HG02885 (cell line): ENCODE results near the gene DNAI7.

Experiments
- ATAC-seq: cut with Tn5 transposase; IDR thresholded peaks from one replicate; pipeline ENCODE4 v1.9.1; 2021; ENCODE audit warnings: mild to moderate bottlenecking; ENCODE audit not compliant: unreplicated experiment, poor library complexity

The DNAI7 gene

GRCh38 chr12:25186038-25186787, 8.7 kb downstream of the DNAI7 start:
- ATAC-seq: peak; percentile 79

- ATAC-seq: no peak
Observed at GRCh38 chr12:25184132-25184531, 10.8 kb downstream of the DNAI7 start.

GRCh38 chr12:25182765-25183164, 12.2 kb downstream of the DNAI7 start:
- ATAC-seq: no peak

- ATAC-seq: no peak
Observed at GRCh38 chr12:25162866-25163265, 32.1 kb downstream of the DNAI7 start.

GRCh38 chr12:25156061-25156460, 38.9 kb downstream of the DNAI7 start:
- ATAC-seq: no peak

GRCh38 chr12:25155022-25155576, 39.9 kb downstream of the DNAI7 start:
- peak; percentile 55 for ATAC-seq

GRCh38 chr12:25152055-25152454, 42.9 kb downstream of the DNAI7 start:
- ATAC-seq: no peak

GRCh38 chr12:25151476-25151875, 43.5 kb downstream of the DNAI7 start:
- no peak for ATAC-seq

GRCh38 chr12:25146686-25147085, 48.3 kb downstream of the DNAI7 start:
- ATAC-seq: no peak

- no peak for ATAC-seq
Observed at GRCh38 chr12:25135531-25136154, 59.3 kb downstream of the DNAI7 start.

- ATAC-seq: no peak
Observed at GRCh38 chr12:25131270-25131669, 63.7 kb downstream of the DNAI7 start.

- no peak for ATAC-seq
Observed at GRCh38 chr12:25130741-25131188, 64.2 kb downstream of the DNAI7 start.

GRCh38 chr12:25126746-25127145, 68.2 kb downstream of the DNAI7 start:
- ATAC-seq: no peak

GRCh38 chr12:25126101-25126500, 68.9 kb downstream of the DNAI7 start:
- no peak for ATAC-seq

- ATAC-seq: no peak
Observed at GRCh38 chr12:25124493-25124892, 70.5 kb downstream of the DNAI7 start.

GRCh38 chr12:25123126-25123525, 71.8 kb downstream of the DNAI7 start:
- no peak for ATAC-seq

GRCh38 chr12:25121916-25122315, 73.0 kb downstream of the DNAI7 start:
- no peak for ATAC-seq

- no peak for ATAC-seq
Observed at GRCh38 chr12:25121110-25121509, 73.8 kb downstream of the DNAI7 start.

GRCh38 chr12:25119020-25119419, 75.9 kb downstream of the DNAI7 start:
- ATAC-seq: no peak

GRCh38 chr12:25115677-25116076, 79.3 kb downstream of the DNAI7 start:
- ATAC-seq: no peak

- ATAC-seq: no peak
Observed at GRCh38 chr12:25113651-25114050, 81.3 kb downstream of the DNAI7 start.

- ATAC-seq: no peak
Observed at GRCh38 chr12:25110260-25110659, 84.7 kb downstream of the DNAI7 start.
